DMS153 (cell line): ENCODE data around the gene KSR1.
"Not testable (repeated sequence)": the region's sequence is repeated elsewhere in the genome, so short reads cannot be mapped to it uniquely, and the experiment has no call there.

ENCODE experiments used
- DNase-seq: peaks from one replicate; lab custom pipeline; 2025; lab: John Stamatoyannopoulos, UW

KSR1 gene

GRCh38 chr17:27427166-27427862, 28.9 kb upstream of the KSR1 start:
- DNase-seq: not testable (repeated sequence)

- DNase-seq: no peak
These were observed 27.3 kb upstream of the KSR1 start for GRCh38 chr17:27428781-27429505.

- DNase-seq: no peak
These were observed 26.4 kb upstream of the KSR1 start for GRCh38 chr17:27429666-27430382.

- DNase-seq: no peak
These were observed 25.8 kb upstream of the KSR1 start for GRCh38 chr17:27430383-27430840.

- DNase-seq: no peak
These were observed 25.3 kb upstream of the KSR1 start for GRCh38 chr17:27430882-27431491.

- DNase-seq: no peak
These were observed 22.7 kb upstream of the KSR1 start for GRCh38 chr17:27433521-27433920.

GRCh38 chr17:27435431-27436070, 20.7 kb upstream of the KSR1 start:
- DNase-seq: not testable (repeated sequence)

GRCh38 chr17:27438348-27438998, 17.8 kb upstream of the KSR1 start:
- DNase-seq: no peak

- DNase-seq: no peak
These were observed 16.9 kb upstream of the KSR1 start for GRCh38 chr17:27439342-27439741.

- no peak for DNase-seq
These were observed 13.5 kb upstream of the KSR1 start for GRCh38 chr17:27442702-27443101.

GRCh38 chr17:27443491-27443890, 12.8 kb upstream of the KSR1 start:
- DNase-seq: no peak

- DNase-seq: no peak
These were observed 10.3 kb upstream of the KSR1 start for GRCh38 chr17:27445971-27446370.

GRCh38 chr17:27446569-27447301, 9.5 kb upstream of the KSR1 start:
- DNase-seq: no peak

- DNase-seq: not testable (repeated sequence)
These were observed 7.7 kb upstream of the KSR1 start for GRCh38 chr17:27448534-27448933.

GRCh38 chr17:27449541-27449940, 6.7 kb upstream of the KSR1 start:
- no peak for DNase-seq

GRCh38 chr17:27449988-27450387, 6.3 kb upstream of the KSR1 start:
- no peak for DNase-seq

GRCh38 chr17:27450416-27450815, 5.8 kb upstream of the KSR1 start:
- no peak for DNase-seq

GRCh38 chr17:27451906-27452305, 4.3 kb upstream of the KSR1 start:
- DNase-seq: no peak

- no peak for DNase-seq
These were observed 3.4 kb upstream of the KSR1 start for GRCh38 chr17:27452828-27453227.

- DNase-seq: no peak
These were observed 2.8 kb upstream of the KSR1 start for GRCh38 chr17:27453471-27453870.

GRCh38 chr17:27454089-27454488, 2.2 kb upstream of the KSR1 start:
- no peak for DNase-seq
